Left kidney (tissue), 2 donors: ENCODE results near the gene KCNIP4. TPM values are rescaled to one million over a fixed set of nuclear protein-coding genes. Genes with fewer than 3 reads are reported as not detected.
"Not testable (repeated sequence)": the region's sequence is repeated elsewhere in the genome, so short reads cannot be mapped to it uniquely, and the experiment has no call there.

Source experiments
- DNase-seq: peaks from one replicate; pipeline ENCODE4 v3.0.0-alpha.2; 2013
- polyA plus RNA-seq: library from polyadenylated mRNA; unstranded; fragments of 120-200 nt; gene quantifications from one replicate; pipeline ENCODE4 v1.2.1, GENCODE V29; 2013; ENCODE audit not compliant: insufficient read length

Gene KCNIP4
- polyA plus RNA-seq, 1 donor, result 13.0 TPM

DNA sequence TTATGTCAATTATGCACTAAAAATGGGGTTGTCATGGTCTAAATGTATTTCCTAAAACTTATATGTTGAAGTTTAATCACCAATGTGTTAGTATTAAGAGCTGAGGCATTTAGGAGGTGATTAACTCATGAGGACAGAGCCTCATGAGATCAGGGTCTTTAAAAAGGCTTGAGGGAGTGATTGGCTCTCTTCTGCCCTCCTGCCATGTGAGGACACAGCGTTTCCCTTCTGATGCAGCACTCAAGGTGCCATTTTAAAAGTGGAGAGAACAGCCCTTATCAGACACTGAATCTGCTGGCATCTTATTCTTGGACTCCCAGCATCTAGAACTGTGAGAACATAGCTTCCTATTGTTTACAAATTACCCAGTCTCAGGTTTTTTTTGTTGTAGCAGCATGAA, 581.7 kb downstream of the KCNIP4 start:
- DNase-seq, result no peak

DNA sequence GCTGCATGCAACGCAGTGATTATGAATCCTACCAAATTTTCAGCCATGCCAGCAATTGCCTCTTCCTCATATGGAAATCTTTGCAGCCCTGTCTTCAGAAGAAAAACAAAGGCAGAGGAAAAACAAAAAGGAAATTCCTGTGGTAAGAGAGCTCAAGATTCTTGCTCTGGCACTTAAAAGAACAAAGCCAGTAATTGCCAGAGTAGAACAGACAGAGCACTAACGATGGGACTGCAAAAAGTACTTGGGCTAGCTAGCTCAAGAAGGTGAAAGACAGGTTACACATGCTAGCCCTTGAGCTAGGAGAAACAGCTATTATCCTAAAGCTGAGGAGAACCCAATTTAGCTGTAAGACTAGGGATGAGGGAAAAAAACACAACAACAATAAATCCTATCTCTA, 582.3 kb downstream of the KCNIP4 start:
- DNase-seq, result no peak

DNA sequence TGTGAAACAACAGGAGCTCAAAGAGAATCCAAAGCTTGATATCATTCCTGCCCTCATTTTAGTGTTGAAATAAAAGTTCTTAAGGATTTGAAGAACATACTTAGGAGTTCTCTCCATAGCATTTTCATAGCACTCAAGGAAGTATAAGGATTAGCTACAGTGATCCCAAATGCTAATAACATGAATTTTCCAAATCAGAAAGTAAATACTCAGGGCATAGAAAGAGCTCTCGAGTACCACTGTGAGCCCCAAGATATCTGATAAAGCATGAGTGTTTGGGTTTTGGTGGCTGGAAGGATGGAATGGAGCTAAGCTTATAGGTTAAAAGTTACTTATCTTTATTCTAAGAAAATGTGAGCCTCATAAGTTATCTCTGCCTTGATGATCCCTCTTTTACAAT, 584.9 kb downstream of the KCNIP4 start:
- no peak for DNase-seq

DNA sequence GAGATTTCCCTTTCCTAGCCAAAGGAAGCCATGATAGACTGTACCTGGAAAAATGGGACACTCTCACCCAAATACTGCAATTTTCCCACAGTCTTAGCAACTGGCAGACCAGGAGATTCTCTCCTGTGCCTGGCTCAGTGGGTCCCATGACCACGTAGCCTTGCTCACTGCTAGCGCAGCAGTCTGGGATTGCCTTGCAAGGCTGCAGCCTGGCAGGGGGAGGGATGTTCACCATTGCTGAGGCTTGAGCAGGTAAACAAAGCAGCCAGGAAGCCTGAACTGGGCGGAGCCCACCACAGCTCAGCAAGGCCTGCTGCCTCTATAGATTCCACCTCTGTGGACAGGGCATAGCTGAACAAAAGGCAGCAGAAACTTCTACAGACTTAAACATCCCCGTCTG, 596.2 kb downstream of the KCNIP4 start:
- DNase-seq, result not testable (repeated sequence)

DNA sequence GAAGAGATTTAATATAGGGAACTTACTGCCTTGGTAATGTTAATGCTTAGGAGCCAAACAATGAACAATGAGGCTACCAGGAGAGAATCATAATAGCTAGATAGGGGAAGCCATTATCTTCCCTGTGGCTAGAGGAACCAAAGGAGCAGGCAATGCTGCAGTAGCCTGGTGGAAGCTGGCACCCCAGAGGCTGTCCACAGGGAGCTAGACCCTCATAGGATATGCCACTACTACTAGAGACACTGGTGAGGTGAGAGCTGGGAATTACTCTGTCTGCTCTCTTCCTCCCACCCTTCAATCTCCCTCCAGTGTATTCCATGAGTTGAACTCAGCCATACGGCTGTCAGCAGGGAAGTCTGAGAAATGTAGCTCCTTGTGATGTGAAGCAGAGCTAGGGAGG, 601.4 kb downstream of the KCNIP4 start:
- no peak for DNase-seq

DNA sequence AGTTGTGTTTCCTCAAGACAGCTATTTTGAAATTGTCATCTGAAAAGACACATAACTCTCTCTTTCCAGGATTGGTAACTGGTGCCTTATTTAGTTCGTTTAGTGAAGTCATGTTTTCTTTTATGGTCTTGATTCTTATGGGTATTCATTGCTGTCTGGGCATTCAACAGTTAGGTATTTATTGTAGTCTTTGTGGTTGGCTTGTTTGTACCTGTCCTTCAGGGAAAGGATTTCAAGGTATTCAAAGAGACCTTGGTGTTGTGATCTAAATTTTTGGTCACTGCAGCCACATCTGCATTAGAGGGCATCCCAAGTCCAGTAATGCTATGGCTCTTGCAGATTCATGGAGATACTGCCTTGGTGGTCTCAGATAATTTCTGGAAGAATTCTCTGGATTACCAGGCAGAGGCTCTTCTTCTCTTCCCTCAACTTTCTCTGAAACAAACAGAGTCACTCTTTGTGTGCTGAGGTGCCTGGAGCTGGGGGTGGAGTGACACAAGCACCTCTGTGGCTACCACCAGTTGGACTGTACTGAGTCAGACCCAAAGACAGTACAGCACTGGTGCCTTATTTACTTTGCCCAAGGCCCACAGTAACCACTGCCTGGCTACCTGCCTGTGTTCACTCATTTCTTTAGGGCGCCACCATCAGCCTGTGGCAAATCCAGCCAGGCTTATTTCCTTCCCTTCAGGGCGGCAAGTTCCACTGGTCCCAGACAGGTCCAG, 620.4 kb downstream of the KCNIP4 start:
- no peak for DNase-seq

DNA sequence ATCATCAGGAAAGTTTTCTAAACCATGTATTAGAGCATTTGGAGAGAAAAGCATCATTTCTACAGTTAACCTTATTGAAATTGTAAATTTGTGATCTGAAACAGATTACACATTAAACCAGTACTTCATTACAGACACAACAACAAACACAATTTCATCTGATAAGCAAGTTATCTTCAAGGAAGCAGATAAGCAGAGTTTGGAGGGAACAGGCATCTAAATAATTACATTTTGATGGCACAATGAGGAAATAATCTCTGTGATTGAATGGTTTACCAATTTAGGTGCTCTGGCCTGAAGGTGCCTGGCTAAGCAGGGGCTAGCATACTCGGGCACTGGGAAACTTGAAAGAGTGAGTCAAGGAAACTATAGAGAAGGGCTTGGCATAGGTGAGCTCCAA, 628.5 kb downstream of the KCNIP4 start:
- no peak for DNase-seq

DNA sequence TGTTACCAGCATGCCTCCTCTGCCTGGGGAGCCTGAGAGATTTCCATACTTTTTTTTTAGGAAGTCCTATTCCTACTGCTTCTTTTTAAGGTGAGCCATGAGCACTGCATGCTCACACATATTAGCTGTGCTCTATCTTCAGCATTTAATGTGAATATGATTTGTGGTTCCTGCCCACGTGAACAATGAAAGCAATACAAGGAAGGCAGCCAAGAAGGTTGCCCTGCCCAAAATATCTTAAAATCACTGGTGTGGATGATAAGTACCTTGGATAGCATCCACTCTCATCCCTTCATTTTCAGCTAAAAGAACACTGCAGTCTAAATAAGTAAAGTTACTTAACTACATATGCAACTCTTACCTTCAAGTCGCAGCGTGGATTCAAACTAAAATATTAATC, 640.9 kb downstream of the KCNIP4 start:
- DNase-seq, result no peak

DNA sequence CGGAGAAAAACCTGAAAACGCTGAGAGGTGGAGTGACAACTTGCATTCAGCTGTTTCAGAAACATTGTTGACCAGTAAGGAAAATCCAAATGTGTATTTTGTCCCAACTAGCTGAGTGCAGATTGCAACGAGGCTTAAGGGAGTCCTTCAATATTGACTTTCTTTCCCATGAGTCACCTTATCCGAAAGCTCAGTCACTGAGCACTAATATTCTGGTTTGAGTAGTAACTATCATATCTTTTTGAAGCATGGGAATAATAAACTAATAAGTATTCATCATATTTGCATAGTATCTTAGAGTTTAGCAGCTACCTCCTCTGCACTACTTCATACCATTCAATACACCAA, 644.1 kb downstream of the KCNIP4 start:
- DNase-seq, result no peak

DNA sequence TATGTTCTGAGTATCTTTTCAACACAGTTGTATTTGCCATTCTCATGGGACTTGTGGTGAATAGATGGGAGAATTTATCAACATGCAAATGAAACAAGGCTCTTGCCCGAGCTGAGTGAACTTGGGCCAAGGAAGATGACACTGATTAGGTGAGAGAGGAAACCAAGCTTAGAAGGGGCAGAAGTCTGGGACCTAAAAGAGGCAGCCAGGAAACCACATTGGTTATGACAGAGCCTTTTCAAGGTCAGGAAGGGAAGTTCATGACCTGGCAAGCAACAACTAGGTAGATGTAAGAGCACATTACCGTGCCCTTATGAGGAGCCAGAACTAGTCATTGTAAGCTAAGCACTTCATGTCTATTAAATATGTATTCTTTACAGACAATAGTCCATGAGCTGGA, 658.0 kb downstream of the KCNIP4 start:
- no peak for DNase-seq

DNA sequence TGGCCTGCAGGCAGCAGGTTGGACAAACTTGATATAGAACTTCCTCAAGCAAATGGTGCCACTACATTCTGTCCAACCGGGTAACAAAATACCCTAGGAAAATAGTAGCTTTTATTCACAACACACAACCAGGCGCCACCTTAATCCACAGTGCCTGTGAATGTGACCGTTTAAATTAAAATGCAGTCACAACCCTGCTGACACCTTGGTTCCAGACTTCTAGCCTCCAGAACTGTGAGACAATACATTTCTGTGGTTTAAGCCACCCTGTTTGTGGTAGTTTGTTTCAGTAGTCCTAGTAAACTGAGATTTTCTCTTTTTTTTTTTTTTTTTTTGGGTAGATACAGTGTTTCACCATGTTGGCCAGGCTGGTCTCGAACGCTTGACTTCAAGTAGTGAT, 672.5 kb downstream of the KCNIP4 start:
- no peak for DNase-seq

DNA sequence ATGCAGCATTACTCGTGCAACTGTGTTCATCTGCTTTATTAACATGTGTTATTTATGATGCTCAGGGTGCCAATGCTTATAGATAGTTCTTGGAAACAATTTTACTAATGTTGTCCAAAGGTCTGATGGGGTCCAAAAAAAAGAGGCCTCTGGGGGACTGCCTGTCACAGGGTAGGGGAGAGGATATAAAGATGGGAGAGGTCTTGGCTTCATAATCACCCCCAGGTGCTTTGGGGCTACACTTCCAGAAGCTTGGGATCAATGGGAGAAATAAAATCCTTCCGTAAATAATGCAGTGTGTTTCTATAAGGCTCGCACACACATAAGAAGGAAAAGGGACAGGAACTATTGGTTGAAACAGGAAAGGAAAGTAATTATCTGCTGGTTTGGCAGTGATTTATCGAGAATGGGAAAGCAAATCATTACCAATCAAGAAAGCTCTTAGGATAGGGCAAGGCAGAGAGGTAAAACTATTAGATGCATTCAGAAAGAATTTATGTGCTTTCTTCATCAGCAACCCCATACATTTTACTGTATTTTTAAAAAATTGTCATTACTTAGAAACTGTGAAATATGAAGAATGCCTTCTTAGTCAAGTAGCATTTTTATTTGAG, 677.0 kb downstream of the KCNIP4 start:
- no peak for DNase-seq

DNA sequence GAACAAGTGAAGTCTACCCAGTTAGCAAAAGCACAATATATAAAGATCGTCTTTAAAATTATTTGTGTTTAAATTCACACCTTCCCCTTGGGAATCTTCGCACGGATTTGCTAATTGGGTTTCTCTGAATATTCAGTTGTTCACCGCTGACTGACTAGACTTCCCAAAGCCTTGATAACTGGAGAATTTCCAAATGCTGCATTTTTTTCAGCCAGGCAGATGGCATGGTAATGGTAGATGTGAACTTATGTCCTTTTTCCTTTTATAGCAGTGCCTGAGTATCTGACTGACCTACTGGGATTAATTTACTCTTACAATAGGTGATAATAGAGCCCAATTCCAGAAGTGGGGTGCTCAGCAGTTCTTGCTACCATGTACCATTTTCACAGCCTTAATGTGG, 700.2 kb downstream of the KCNIP4 start:
- no peak for DNase-seq

DNA sequence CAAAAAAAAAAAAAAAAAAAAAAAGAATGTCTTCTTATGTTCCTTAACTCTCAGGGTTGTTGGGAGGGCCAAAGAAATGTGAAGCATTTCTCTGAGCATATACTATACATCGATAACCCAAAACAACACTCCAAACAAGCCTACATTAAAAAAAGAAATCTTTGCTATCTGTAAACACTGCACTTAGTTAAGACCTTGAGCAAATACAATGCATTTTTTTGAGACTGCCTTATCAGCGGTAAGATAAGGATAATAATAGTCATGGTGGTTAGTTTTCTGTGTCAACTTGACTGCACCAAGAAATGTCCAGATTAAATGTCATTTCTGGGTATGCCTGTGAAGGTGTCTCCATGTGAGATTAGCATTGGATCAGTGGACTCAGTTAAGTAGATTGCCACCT, 706.4 kb downstream of the KCNIP4 start:
- DNase-seq, result no peak

DNA sequence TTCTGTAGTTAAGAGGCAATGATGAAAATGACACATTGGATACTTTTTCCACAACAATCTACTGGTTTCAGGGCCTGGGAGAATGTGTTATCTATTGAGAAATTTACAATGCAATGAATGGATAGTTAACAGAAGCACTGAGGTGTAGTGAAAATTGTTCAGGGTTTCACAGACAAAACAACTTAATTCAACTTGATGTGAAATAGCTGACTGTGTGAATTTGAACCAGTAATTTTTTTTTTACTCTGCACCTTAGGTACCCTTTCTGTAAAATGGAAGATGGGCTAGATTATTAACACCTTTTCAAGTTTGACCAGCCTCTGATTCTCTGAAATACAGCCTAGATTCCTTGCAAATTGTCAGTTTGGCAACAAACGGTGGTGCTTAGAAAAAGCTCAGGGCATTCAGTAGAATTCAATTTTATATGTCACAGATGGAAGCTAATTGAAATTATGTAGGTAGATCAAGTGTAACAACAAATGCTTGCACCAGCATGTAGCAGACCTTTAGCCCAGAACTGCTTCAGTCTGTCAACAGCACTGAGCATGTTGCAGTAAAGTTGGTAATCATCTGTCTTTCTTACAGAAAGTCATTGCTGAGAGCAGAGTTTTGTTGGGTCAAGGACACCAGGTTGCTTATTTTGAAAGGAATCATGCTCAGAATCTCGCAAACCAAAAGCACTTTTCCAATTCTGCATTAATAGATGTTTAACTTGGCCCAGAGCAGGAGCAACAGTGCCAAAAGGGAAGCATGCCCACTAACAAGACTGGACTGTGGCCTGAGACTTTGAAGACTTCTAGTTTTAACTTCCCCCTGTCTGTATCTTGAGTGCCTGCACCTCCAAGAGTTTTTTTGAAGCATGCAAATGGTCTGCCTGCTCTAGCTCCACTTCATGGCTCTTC, 721.7 kb downstream of the KCNIP4 start:
- DNase-seq, result no peak

DNA sequence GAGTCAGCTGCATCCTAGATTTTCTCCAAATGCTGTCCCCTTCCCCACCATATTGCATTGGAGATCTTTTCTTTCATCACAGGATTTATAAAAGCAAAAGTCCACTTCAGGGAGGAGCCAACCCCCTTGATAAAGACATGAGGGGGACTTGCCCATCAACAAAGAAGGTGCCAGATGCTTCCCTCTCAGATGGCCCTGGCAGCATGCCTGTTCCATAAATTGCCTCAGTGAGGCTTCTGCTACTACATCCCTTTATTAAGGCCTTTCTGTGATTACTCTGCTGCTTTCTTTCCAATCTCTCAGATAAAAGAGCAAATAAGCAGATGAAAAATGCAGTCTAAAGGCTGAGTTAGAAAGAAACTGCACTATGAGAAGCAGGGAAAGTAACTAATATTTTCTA, 736.7 kb downstream of the KCNIP4 start:
- no peak for DNase-seq

DNA sequence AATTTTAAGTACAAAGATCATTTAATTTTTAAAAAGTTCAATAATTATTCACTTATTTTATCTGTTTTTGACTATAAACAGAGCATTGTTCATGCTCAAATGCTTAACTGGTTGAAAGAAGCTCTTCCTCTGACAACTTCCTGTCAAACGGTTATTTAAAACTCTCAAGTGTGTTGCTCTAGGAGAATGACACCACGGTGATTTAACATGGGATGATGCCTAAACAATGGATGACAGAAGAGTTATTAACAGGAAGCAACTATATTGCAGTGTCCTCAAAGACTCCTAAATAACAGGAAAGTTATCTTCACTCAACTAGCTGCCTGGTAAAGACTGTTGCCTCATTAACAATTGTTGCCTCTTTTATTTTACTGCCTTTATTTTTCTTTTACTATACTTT, 738.7 kb downstream of the KCNIP4 start:
- no peak for DNase-seq

DNA sequence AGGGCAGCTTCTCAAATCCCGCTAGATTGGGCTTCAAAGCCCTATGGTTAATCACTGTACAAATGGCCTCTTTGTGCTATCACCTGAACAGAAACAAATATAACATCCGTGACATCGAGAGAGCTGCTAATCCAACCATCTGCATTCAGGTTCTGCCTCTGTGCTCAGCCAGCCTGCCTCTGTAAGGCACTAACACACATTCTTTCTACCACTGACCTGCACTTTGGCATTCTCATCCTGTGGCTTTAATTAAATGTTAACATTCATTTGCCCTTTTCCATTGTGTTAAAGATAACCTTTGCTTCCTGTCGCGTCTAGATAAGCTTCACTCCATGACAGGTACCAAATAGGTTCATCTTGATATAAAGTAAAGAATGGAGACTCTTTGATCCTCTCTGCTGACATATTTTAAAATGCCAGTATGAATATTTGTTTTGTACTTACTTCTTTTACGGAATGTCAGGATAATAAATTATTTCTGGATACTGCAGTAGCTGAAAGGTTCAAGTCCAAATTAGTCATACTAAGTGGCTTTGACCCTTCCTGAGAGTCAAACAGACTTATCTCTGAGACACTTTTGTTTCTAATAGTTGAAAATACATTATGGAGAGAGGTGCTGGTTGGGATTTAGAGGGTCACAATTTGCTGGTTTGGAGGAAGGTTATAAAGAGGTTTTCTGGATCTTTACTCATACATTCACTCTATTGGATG, 742.6 kb downstream of the KCNIP4 start:
- DNase-seq, result no peak

DNA sequence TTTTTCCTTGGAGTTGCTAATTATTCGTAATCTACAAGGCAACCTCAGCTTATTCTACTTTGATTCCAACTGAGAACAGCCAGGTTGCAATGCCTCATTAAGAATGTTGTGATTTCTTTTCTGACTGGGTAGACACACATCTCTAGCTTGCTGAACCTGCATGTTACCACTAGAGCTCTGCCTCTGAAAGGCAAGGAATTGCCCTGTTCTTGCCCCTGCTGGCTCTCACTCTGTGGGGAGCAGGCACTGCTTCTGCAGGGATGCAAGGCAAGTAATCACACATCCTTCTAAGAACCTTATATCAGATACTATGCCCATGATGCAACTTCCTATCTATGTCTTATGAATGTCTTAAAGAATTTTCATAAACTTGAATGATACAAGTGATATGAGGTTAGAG, 745.2 kb downstream of the KCNIP4 start:
- DNase-seq, result no peak

DNA sequence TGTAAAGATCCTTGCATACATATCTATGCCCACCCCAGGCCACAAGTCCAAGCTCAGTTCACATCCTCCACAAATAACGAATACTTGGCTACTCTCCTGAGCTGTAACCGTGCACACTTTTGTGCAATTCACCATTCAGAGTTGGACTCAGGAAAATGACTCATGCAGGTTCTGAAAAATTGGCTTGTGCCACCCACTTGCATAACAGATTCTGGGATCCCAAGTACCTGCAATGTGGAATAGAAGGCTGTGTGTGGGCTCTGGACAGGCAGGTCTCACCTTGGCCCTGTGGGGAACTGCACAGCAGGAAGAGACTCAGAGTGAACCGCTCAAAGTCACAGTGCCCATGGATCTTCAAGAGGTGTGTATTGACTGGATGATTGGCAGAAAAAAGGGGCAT, 745.6 kb downstream of the KCNIP4 start:
- no peak for DNase-seq

DNA sequence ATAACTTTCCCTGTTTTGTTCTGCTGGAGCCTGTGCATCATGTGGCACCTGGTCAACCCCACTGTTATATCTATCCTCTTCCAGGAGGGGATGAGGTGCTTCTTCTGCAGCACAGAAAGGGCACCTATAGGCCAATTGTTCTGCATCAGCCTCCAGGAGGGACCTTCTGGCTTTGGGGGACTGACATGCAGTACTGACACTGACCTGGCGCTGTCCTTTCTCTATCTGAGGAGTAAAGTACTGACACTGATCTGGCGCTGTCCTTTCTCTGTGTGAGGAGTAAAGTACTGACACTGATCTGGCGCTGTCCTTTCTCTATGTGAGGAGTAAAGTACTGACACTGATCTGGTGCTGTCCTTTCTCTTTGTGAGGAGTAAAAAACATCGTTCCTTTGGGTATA, 749.9 kb downstream of the KCNIP4 start:
- no peak for DNase-seq

DNA sequence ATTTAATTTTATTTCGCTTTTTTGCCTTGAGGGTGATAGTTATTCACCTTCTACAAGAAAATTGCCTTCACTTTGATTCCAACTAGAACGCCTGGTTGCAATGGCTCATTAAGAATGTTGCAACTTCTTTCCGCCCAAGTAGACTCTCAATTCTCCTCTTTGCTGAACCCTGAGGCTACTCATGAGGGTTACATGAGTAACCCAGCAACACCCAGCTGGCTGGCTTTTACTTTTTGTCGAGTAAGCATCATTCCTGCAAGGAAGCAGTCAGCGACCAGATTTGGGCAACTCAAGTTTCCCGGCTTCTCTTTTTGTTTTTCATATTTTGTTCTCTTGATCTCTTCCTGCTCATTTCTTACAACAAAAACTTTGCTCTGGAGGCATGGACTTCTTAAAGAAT, 752.9 kb downstream of the KCNIP4 start:
- no peak for DNase-seq

DNA sequence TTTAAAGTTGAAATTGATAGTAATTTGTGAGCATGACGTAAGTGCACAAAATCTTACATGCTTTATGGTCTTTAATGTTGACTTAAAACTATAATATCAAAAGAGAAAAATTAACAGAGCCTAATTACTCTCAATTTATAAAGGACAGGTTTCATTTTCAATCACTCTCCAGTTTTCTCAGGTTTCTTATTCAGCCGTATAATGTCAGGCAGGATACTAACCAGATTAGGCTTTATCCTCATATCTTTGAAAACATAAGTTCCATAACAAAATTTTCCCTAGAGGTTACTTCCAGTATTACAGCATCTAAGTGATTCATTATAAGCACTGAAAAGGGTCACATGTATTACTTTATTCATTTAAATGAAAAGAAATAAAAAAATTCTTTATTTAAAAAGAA, 756.2 kb downstream of the KCNIP4 start:
- DNase-seq, result no peak
